K562 (cell line): ENCODE data around the gene DHRS7C.

Experiments used
- ARNT ChIP-seq, 2 experiments: fragments of 450-650 bp; IDR thresholded peaks; 2 replicates each; pipeline ENCODE4 v1.6.1; 2016; ENCODE audit warnings: mild to moderate bottlenecking in 1 of 2
- BACH1 ChIP-seq: fragments of 200-800 bp; sonication (Bioruptor generic); IDR thresholded peaks from 2 replicates; pipeline ENCODE4 v1.6.1; 2016; ENCODE audit warnings: missing genetic modification characterization, missing compliant biosample characterization
- CEBPB ChIP-seq: fragments of 450-650 bp; IDR thresholded peaks from 2 replicates; pipeline ENCODE4 v1.6.1; 2016; ENCODE audit warnings: missing genetic modification characterization, missing compliant biosample characterization
- HCFC1 ChIP-seq: IDR thresholded peaks from 2 replicates; pipeline ENCODE4 v1.6.1; 2012; ENCODE audit warnings: low read depth, low read length, improper control_type of control experiment
- HDAC2 ChIP-seq: fragments of 450-650 bp; IDR thresholded peaks from 2 replicates; pipeline ENCODE4 v1.6.1; 2016; ENCODE audit warnings: mild to moderate bottlenecking
- KAT2B ChIP-seq: IDR thresholded peaks from one replicate; pipeline ENCODE4 v1.6.1; 2012; ENCODE audit warnings: low read depth, mild to moderate bottlenecking, control low read depth, inconsistent platforms, low read length, moderate library complexity
- KAT8 ChIP-seq: fragments of 450-650 bp; IDR thresholded peaks from 2 replicates; pipeline ENCODE4 v1.6.1; 2016; ENCODE audit warnings: low read depth, mild to moderate bottlenecking
- KDM1A ChIP-seq, 2 experiments: fragments of 450-650 bp; IDR thresholded peaks; 2 replicates each; pipeline ENCODE4 v1.6.1; 2016; ENCODE audit warnings: mild to moderate bottlenecking in 2 of 2
- SP1 ChIP-seq: sonication (generic); formaldehyde crosslinking; IDR thresholded peaks from 2 replicates; pipeline ENCODE4 v1.8.1; 2022; ENCODE audit warnings: mild to moderate bottlenecking, missing genetic modification reagents
- SP2 ChIP-seq: IDR thresholded peaks from 2 replicates; pipeline ENCODE4 v1.6.1; 2011; ENCODE audit warnings: mild to moderate bottlenecking, low read depth, low read length, moderate library complexity; ENCODE audit not compliant: poor library complexity, severe bottlenecking; ENCODE audit errors: extremely low read depth
- ZNF232 ChIP-seq: sonication (generic); formaldehyde crosslinking; IDR thresholded peaks from 2 replicates; pipeline ENCODE4 v1.8.0; 2022; ENCODE audit warnings: mild to moderate bottlenecking, missing genetic modification reagents

- TF ChIP-seq SP1 (no peak), HCFC1 (no peak), KDM1A (IDR thresholded peaks at IDR 0.05) (no peak), SP2 (no peak), ARNT (IDR thresholded peaks at IDR 0.05) (no peak), CEBPB (tag) (no peak), ZNF232 (CRISPR knock-in tag) (no peak), KAT8 (no peak), KAT2B (no peak), BACH1 (no peak), HDAC2 (no peak)
Observed at GRCh38 chr17:9771465-9771864, 19.9 kb downstream of the DHRS7C start.
